HG02885 (cell line): Measurements from ENCODE around the gene ID4.
"Not testable (repeated sequence)": the region's sequence is repeated elsewhere in the genome, so short reads cannot be mapped to it uniquely, and the experiment has no call there.

Experiments used
- ATAC-seq: cut with Tn5 transposase; IDR thresholded peaks from one replicate; pipeline ENCODE4 v1.9.1; 2021; ENCODE audit warnings: mild to moderate bottlenecking; ENCODE audit not compliant: unreplicated experiment, poor library complexity

Gene ID4

DNA sequence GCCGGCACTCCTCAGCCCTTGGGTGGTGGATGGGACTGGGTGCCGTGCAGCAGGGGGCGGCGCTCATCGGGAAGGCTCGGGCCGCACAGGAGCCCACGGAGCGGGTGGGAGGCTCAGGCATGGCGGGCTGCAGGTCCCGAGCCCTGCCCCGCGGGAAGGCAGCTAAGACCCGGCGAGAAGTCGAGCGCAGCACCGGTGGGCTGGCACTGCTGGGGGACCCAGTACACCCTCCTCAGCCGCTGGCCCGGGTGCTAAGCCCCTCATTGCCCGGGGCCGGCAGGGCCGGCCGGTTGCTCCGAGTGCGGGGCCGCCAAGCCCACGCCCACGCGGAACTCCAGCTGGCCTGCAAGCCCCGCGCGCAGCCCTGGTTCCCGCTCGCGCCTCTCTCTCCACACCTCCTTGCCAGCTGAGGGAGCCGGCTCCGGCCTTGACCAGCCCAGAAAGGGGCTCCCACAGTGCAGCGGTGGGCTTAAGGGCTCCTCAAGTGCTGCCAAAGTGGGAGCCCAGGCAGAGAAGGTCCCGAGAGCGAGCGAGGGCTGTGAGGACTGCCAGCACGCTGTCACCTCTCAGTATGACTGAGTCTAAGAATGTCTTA lies 17.3 kb downstream of the ID4 start:
- ATAC-seq: not testable (repeated sequence)

DNA sequence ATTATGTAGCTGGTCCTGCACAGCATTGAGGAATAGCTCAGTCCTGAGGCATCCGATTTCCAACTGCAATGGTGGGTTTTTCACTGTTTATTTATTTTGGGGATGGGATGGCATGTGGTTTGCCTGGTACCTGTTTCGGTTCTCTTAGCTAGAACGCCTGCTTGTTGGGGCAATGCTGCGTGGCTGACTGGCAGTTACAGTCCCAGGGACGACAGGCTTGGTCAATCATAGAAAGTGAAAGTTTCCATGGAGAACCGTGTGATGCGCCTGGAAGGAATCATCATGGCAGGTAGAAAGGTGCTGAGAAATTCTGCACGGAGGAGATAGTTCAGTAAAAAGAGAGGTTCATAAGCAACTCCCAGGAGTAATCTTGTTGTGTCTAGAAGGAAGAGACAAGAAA lies 18.4 kb downstream of the ID4 start:
- no peak for ATAC-seq

DNA sequence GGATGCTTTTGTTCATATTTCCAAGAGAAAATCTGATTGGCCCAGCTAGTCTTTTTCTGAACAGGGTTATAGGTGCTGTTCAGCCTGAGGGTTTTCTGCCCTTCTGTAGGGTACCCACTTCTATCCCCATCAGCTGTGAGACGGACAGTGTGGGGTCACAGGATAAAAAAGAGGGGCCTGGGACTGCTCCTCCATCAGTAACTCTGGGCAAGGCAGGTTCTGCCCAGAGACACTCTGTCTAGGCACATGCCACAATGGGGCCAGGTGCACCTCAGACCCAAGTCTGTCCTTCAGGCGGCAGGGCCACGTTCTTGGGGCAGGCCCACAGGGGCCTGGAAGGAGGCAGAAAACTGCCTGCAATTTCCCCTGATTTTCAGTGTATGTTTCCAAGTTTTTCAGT lies 20.0 kb downstream of the ID4 start:
- no peak for ATAC-seq

DNA sequence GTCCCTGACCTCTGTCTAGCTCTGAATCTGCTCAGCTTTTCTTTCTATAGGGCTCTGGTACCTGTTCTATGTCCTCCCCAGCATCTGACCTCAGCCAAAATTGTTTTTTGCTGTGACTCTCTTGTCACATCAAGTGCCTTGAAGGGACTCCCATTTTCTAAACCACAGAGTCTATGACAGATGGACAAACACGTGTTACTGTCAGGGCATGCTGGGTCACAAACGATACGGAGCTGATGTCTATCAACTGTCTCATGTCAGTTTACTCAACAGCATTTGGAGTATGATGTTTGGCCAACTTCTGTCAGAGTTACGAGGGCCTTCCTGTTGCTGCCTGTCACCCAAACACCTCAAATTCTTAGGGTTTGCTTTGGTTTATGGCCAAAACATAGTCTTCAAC lies 20.5 kb downstream of the ID4 start:
- no peak for ATAC-seq

DNA sequence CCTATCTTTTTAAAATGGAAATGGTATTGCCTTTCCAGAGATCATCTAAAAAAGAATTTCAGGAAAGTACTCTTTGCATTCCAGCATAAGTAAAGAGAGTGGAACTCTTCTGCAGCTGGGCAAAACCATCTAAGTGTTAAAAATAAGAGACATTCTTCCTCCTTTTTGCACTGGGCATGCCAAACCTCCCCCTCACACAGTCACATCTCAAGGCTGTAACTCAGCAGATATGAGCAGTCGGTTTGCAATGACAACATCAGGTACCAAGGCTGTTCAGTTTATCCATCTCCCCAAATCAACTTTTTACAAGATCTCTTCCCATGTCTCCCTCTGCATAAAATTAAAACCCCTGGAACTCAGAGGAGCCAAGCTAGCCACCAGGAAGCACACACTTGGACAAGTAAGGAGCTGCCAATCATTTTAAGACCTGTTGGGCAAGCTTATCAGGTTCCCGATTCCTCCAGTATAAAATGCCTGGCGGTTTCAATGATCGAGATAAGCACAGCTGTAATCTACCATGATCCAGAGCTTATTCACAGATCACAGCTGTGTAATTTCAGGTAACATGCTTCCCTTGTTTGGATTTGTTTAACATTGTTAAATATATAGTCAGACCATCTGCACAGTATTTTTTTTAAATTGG lies 23.2 kb downstream of the ID4 start:
- no peak for ATAC-seq

DNA sequence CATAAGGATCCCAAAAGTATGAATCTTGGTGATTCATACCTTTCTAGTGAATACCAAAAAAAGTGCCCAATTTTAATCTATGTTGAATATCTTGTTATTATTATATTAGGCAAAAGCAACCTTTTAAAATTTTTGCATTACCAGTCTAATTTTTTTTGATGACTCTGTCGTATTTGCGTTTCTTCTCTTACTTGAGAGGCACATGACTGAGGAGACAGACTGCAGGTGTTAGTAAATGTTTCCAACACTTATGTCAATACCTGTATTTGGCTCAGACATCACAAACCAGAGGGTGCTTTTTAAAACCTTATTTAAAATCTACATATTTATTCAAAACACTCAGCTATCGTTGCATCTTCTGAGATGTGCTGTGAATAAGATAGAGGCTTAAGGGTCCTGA lies 27.1 kb downstream of the ID4 start:
- no peak for ATAC-seq

DNA sequence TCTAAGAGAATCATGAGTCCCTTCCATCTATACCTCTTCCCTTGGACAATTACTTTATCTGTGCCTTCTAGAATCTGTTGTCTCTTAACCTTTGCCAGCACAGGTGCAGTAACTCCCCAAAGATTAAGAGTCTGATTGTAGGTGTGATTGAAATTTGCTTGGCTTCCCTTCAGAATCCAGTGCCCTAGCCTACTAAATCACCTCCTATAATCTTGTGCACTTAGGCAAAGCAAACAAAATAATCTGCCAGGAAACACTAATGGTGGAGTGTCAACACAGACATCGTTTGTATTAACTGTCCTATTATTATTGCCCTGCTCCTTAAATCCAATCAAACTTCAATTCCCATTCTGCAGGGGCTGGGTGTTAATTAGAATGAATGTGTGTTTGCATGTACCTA lies 28.0 kb downstream of the ID4 start:
- no peak for ATAC-seq

DNA sequence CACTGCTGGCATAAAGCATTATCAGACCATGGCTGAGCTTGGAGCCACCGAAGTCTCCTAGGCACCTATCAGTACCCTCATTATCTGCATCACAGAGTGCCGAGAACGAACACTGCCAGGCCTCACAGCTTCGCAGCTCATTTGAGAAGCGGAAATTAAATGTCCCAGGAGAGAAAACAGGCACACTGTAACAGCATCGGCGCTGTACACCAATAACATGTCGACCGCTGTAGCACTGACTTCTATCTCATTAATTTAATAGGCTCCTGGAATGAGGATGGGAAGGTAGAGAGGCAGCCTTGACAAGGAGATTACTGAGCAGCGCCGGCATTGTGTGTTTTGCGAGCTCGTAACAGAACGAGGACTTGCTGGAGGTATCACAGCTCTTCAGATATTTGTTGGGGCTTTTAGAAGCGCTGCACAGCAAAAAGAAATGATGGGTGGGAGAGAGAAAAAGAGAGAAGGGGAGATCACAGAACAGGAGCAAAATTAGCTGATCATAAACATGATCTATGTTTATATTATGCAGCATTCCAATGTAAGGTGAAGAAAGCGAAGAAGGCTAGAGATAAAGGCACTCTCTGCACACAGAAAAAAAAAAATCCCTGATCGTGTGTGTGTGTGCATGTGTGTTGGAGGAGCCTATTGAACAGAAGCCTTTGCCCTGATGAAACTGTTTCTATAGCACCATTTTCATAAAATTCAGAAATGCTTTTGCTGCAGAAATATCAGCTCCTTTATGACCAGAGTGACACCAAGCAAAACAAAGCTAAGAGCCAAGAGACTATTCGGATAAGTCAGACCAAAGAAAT lies 29.2 kb downstream of the ID4 start:
- no peak for ATAC-seq

DNA sequence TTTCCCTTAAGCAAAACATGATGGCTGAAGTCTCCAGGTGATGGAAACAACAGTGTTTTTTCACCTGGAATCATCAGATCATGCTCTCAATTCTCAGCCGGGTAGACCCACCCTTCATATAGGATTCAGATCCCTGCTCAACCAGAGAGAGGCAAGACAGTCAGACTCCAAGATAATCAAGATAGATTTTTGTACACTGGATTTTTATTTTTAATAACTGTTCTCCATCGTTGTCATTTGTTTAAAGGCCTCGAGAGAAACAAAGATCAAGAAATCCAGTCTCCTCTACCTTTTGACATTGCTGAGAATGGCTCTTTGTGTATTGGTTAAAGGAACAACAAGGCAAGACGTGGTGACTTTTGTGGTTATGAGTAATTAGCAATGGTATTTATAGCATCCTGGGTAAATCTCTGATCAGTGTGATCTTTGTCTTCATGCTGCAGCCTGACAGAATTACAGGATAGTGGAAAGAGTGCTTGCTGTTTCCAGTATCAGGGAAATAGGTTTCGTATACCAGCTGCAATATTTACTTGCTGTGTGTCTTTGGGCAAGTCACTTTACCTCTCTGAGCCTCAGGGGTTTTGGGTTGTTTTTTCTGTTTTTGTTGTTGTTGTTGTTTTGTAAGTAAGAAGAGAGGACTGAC lies 29.9 kb downstream of the ID4 start:
- no peak for ATAC-seq

DNA sequence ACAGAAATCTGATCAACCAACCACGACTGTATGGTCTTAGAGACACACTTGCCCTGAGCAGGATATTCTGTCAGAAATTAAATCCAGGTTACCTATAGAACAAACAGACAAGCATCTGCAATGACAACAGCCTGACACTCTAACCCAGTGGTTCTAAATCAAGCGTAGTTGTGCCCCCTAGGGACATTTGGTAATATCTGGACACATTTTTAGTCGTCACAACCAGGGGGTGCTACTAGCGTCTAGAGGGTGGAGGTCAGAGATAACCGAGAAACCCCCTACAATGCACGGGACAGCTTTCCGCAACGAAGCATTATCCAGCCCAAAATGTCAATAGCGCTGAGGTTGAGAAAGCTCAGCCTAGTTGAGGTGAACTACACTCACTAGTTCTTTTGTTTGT lies 32.3 kb downstream of the ID4 start:
- no peak for ATAC-seq

DNA sequence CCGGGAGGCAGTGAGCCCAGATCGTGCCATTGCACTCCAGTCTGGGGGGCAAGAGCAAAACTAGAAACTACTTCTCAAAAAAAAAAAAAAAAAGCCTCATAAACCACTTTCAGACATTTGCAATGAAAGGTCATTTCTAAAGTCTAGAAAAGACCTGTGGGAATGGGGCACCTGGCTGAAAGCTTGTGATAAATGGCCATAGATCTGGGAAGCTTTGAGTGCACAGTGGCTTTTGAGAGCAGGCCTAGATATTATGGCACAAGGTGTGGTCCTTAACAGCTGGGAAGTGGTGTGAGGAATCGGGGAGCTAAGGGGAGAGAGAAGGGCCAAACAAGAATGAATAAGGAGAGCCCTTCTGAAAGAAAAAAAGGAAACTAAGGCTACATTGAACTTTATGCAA lies 33.2 kb downstream of the ID4 start:
- ATAC-seq: no peak

DNA sequence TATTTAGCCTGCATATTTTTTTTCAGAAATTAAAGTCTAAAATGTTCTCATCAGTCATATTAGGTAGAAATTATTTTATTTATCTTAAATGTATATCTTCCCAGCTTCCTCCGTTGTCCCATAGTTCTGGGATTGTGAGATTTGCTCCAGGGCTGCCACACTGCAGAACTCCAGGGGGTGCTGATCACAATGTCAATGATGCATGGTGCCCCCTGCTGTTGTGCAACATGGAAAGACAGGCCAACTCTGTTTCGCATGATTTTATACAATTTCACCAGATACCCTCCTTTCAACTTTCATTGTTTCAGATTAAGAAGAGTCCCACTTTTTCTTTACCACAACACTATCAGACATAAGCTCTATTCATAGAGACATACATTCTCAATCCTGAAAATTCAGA lies 35.9 kb downstream of the ID4 start:
- no peak for ATAC-seq

DNA sequence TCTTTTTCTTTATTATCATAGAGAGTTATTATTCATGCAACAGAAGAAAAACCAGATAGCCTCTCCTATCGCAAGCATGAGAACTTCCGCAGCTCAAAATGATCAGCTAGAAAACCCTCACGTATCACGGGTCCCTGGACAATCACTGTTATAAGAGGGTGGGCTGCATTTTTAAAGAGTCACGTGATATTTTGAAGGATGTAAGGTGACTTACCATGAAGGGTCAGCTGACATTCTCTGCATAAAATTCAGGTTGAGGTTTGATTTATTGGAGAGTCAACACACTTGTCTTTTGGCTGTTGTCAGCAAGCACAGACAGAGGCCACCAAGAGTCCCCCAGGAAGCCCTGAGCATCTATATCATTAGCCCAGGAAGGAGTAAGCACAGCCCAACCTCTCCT lies 39.5 kb downstream of the ID4 start:
- ATAC-seq: no peak

DNA sequence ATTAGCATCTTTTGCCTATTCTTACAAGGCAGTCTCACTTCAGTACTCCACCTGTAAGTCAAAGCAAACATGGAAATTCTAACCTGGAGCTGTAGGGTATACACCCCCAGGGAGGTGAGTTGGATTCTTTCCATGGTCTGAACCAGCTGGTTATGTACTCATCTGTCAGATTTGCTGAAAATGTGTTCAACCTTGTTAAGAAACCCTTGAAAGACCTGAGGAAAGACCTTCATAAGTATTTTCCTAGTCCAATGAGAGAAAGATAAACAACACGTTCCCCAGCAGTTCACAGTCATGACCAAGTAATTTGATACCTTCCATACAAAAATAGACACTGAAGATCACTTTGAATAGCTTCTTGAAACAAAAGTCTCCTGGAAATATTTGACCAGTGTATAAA lies 42.5 kb downstream of the ID4 start:
- ATAC-seq: no peak

DNA sequence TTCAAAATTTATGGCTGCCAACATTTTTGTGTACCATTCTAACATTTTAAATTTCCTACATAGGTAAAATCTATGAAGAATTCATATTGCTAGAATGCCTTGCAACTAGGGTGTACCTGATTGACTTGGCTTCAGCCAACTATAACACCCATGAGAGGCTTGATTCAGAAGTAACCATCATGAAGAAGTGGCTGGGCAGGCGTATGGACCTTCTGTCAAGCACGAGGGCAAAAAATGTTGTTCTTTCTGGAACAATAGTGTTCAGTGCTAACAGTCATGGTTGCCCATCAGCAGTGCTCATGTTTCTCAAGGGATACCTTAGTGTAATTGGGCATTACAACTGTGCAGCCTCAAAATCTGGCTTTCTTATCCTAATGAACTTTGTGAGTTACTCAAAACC lies 42.9 kb downstream of the ID4 start:
- no peak for ATAC-seq

DNA sequence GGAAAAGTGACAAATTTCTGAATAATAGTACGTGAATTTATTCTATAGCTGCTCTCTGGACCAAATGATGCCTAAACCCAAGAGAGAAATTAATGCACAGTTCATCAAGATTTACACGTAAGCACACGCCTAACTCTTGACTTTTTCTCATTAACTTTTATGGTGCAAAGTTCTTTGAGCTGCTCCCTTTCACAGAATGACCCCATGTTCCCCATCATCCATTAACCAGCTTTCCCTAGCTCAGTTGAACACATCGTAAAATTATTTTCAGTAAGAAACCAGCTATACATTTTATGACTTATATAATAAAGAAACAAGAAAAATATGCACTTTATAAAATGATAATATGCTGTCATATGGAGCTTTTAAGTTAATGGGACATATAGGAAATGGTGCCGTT lies 54.3 kb downstream of the ID4 start:
- no peak for ATAC-seq
